ENCODE data around the gene PBX4. TPM values are rescaled to one million over a fixed set of nuclear protein-coding genes. Genes with fewer than 3 reads are reported as not detected.

The PBX4 gene
- total and polyA plus RNA-seq, 2 of the 8 experiments (the other 6 are each of a cell fraction or from before 2014, with no cell fraction given) = 3.4 to 3.8 TPM

DNA sequence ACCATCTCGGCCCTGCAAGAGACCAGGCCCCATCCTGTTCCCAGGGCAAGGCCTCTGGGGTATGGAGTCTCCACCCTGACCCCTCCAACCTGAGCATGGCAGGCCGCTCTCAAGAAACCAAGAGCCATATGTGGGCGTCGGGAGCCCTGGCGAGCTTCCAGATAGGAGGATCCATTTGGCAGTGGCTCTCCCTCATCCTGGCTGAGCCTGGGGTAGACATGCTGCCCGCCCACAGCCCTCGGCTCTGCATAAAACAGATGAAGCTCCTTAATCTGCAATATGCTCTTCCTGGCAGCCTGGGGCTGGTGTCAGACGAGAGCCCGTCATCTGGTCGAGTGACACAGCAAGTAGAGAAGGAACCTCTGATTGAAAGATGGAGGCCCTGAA lies 38.9 kb upstream of the PBX4 start:
- Histone ChIP-seq H3K27me3 (replicated peaks in 1 of 4; ENCODE audit: control insufficient read depth in 3 of 4, extremely low read depth in 1 of 4, insufficient read depth in 3 of 4, low read length in 3 of 4) (no peaks in the 10 kb centered on the region), H3K14ac (ENCODE audit: insufficient read length) (no peak overlapping the region), H4K5ac (ENCODE audit: insufficient read length, low read depth, low read length) (no peak overlapping the region), H3K4ac (replicated peaks; ENCODE audit: insufficient read length, low read depth, low read length) (no peak overlapping the region), H3K4me1 (replicated peaks in 1 of 4; ENCODE audit: control insufficient read depth in 3 of 4, insufficient read depth in 4 of 4, low read length in 3 of 4) (peaks cover 2 to 8% (median 3%) of the 10 kb centered on the region in 4 experiments; a peak in 5 of 7 replicates), H3K9me3 (ENCODE audit: insufficient read depth in 2 of 2, low read depth in 1 of 2, low read length in 1 of 2) (no peaks in the 10 kb centered on the region), H4K8ac (ENCODE audit: extremely low read depth, insufficient read depth, low read length) (no peak overlapping the region), H3K9ac (replicated peaks in 1 of 4; ENCODE audit: extremely low read depth in 1 of 4, low read depth in 3 of 4, low read length in 3 of 4) (no peak overlapping the region), H3K4me2 (ENCODE audit: insufficient read depth in 1 of 2, low read depth in 2 of 2, low read length in 2 of 2) (no peak overlapping the region), H3K4me3 (ENCODE audit: extremely low read depth in 1 of 4, insufficient read depth in 2 of 4, low read depth in 3 of 4, low read length in 4 of 4) (no peak overlapping the region), H4K91ac (replicated peaks; ENCODE audit: insufficient read length, low read length) (no peak overlapping the region), H3K18ac (ENCODE audit: extremely low read depth, low read length) (no peak overlapping the region), H3K27ac (ENCODE audit: low read depth, low read length) (no peak overlapping the region), H3K36me3 (ENCODE audit: control insufficient read depth in 2 of 4, insufficient read depth in 4 of 4, low read length in 3 of 4) (peaks cover 39 to 73% (median 62%) of the 10 kb centered on the region in 4 experiments), H3K23ac (ENCODE audit: insufficient read length) (no peak overlapping the region), H2BK5ac (ENCODE audit: low read depth, low read length) (no peak overlapping the region), H3K79me1 (ENCODE audit: low read depth, low read length) (peaks cover 18% of the 10 kb centered on the region), H2BK12ac (ENCODE audit: low read depth, low read length) (no peak overlapping the region), H3K23me2 (ENCODE audit: low read depth, low read length) (no peaks in the 10 kb centered on the region), H2BK120ac (replicated peaks; ENCODE audit: low read depth, low read length) (no peak overlapping the region), H2BK20ac (ENCODE audit: low read length) (no peak overlapping the region), H3K79me2 (ENCODE audit: control insufficient read depth in 1 of 2, insufficient read depth in 2 of 2, low read length in 2 of 2) (peaks cover 14 to 20% of the 10 kb centered on the region in 2 experiments), H2BK15ac (ENCODE audit: low read length) (no peak overlapping the region), H3K56ac (replicated peaks; ENCODE audit: insufficient read length, low read depth, low read length) (no peak overlapping the region), H2AFZ (ENCODE audit: low read length) (no peak overlapping the region), H2AK5ac (ENCODE audit: low read depth, low read length) (no peak overlapping the region), H4K20me1 (replicated peaks in 1 of 2; ENCODE audit: control insufficient read depth in 1 of 2, insufficient read depth in 2 of 2, low read length in 2 of 2) (peaks cover 6 to 31% of the 10 kb centered on the region in 2 experiments)
- TF ChIP-seq YY1 (IDR thresholded peaks at IDR 0.05; ENCODE audit: low read depth, low read length) = no peak
- no peak for TF ChIP-seq TAF1 (IDR thresholded peaks at IDR 0.05; ENCODE audit: low read depth, low read length)
- CTCF ChIA-PET (ENCODE audit: partially characterized antibody) = no interaction called here
- FAIRE-seq = no peak
- DNase-seq (ENCODE audit: low read depth in 1 of 2, low spot score in 2 of 2) = no peak
- 95% methylated on average over 10 of the region's 10 CpGs; no CpG with 5 or more reads in 1 of the 2 experiments for WGBS, 2 experiments (ENCODE audit: extremely low coverage in 1 of 2, insufficient coverage in 1 of 2, insufficient read length in 1 of 2, insufficient replicate concordance in 2 of 2, low coverage in 1 of 2, low lambda C conversion rate in 2 of 2, missing lambda C conversion rate in 1 of 2)
- POLR2A ChIA-PET (ENCODE audit: partially characterized antibody) = interaction anchor here (1.1 to 3.7 kb wide), 2 partner anchors 8 to 13 kb away, joined by 3 to 13 read pairs; partner anchors contain the start of gene GMIP
